Measurements from ENCODE around the gene MAOB. TPM values are rescaled to one million over a fixed set of nuclear protein-coding genes. Genes with fewer than 3 reads are reported as not detected.
"Not testable (repeated sequence)": the region's sequence is repeated elsewhere in the genome, so short reads cannot be mapped to it uniquely, and the experiment has no call there.

MAOB gene
- total RNA-seq, 1 experiment from 2014 or later = not detected

- no peak for DNase-seq (ENCODE audit: low read depth)
Observed at GRCh38 chrX:43756076-43756475, 126.2 kb downstream of the MAOB start.

DNA sequence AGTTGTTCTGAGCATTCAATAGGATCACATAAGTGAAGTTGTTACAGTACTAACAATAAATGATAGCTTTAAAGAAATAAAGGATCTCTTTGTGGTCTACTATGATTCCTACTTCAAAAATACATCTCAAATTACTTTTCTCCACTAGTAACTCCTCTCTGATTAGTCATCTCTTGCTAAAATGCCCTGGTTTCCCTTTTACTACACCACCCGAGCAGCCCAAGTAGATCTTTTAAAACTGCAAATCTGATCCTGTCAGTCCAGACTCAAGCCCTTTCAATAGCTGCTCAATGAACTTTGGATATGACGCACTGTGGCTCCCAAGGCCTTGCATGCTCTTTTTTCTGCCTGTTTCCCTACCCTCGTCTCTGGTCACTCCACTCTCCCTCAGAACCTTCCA, 128.6 kb downstream of the MAOB start:
- DNase-seq (ENCODE audit: low read depth) = peak; percentile 27

DNA sequence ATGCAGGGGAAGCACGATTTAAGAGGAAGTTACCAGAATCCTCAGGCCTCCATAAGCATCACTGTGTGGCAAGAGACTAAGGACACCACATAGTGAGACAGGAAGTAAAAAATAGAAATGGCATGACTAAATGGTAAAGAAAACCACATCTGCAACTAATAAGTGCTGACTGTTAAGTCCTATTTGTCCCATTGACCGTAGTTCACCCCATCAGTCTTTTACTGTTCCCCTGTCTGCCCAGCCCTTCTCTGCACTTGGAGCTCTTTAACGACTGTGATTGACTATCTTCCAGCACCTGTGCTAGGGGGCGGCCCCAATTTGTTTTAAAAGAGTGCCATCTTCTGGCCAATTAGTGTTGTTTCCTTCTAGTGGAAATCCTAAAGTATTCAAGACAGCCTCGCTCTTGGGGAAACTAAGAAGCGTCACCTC, 132.0 kb downstream of the MAOB start:
- DNase-seq (ENCODE audit: low read depth) = peak; percentile 55

- no peak for DNase-seq (ENCODE audit: low read depth)
Observed at GRCh38 chrX:43747476-43747875, 134.8 kb downstream of the MAOB start.

GRCh38 chrX:43745938-43746721, 136.1 kb downstream of the MAOB start:
- no peak for DNase-seq (ENCODE audit: low read depth)

- no peak for DNase-seq (ENCODE audit: low read depth)
Observed at GRCh38 chrX:43744284-43744683, 138.0 kb downstream of the MAOB start.

- no peak for DNase-seq (ENCODE audit: low read depth)
Observed at GRCh38 chrX:43743100-43743822, 139.0 kb downstream of the MAOB start.

GRCh38 chrX:43741843-43742573, 140.2 kb downstream of the MAOB start:
- DNase-seq (ENCODE audit: low read depth) = peak; percentile 46

- no peak for DNase-seq (ENCODE audit: low read depth)
Observed at GRCh38 chrX:43735957-43736356, 146.3 kb downstream of the MAOB start.

DNA sequence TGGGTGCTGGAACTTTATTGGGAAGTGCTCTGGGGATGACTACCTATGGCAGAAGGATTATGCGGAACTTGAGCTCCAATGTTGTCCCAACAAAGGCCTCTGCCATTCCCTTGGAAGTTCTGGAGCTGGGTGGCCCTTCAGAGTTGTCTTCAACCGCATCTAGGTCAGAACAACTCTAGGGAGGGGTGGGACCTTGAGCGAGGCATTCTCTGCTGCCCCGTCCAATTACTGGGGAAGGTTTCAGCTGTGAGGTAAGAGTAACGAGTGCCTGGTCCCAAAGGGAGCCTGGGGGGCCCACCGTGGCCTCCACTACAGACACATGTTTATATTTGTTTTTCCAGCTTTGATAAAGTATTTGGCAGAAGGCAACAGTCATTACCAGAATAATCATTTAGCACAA, 146.7 kb downstream of the MAOB start:
- DNase-seq (ENCODE audit: low read depth) = no peak

DNA sequence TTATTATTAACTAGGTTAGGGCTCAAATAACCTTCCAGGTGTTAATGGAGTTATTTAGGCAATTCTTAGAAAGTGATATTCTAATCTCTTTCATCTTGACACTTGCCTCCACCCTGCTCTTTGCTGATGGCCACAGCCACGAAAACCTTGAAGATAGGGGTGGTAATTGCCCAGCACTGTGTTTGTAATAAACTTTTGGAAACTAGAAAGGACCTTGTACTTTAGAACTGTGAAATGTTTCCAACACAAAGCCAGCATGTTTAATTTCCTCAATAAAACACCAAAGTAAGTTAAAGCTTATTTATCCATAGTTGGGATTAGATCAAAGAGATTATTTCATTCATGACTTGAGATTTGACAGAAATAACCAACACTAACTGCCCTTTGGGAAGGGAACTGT, 147.8 kb downstream of the MAOB start:
- no peak for DNase-seq (ENCODE audit: low read depth)

DNA sequence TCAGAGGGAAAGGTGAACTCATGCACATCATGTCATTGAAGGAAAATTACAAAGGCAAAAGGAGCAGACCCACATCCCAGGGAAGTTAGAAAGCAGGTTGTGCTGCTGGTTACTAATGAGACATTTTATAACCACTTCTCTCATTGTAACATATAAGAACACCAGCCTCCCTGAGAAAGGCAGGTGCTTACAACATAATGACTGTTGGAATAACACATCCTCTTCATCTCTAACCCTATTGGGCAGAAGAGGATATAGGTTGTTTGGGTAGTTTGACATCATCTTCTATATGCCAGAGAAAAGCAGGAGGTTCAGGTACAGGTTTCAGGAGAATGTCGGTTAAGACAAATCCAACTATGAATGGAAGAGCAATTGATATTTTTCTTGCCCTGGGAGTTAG, 148.6 kb downstream of the MAOB start:
- DNase-seq (ENCODE audit: low read depth) = no peak

- no peak for DNase-seq (ENCODE audit: low read depth)
Observed at GRCh38 chrX:43731086-43731485, 151.2 kb downstream of the MAOB start.

GRCh38 chrX:43728966-43729365, 153.3 kb downstream of the MAOB start:
- no peak for DNase-seq (ENCODE audit: low read depth)

DNA sequence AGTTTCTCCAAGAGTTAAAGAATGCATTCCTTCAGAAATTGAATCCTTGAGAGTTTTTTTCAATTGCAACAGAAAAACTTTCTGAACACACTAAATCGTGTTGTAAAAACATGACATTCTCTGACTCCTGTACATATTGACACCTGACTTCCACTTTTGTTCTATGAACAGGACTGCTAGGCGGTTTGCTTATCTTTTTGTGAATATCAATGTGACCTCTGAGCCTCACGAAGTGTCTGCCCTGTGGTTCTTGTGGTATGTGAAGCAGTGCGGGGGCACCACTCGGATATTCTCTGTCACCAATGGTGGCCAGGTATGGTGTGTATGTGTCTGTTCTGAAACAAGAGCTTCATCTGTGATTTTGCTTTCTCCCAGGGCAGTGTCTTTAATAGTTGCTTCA, 154.2 kb downstream of the MAOB start:
- no peak for DNase-seq (ENCODE audit: low read depth)

GRCh38 chrX:43727254-43727653, 155.0 kb downstream of the MAOB start:
- not testable (repeated sequence) for DNase-seq (ENCODE audit: low read depth)

DNA sequence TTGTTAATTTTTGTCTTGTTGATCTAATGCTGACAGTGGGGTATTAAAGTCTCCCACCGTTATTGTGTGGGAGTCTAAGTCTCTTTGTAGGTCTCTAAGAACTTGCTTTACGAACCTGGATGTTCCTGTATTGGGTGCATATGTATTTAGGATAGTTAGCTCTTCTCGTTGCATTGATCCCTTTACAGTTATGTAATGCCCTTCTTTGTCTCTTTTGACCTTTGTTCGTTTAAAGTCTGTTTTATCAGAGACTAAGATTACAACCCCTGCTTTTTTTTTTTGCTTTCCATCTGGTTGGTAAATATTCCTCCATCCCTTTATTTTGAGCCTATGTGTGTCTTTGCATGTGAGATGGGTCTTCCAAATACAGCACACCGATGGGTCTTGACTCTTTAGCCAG, 157.0 kb downstream of the MAOB start:
- DNase-seq (ENCODE audit: low read depth) = not testable (repeated sequence)

GRCh38 chrX:43720961-43721360, 161.3 kb downstream of the MAOB start:
- no peak for DNase-seq (ENCODE audit: low read depth)

DNA sequence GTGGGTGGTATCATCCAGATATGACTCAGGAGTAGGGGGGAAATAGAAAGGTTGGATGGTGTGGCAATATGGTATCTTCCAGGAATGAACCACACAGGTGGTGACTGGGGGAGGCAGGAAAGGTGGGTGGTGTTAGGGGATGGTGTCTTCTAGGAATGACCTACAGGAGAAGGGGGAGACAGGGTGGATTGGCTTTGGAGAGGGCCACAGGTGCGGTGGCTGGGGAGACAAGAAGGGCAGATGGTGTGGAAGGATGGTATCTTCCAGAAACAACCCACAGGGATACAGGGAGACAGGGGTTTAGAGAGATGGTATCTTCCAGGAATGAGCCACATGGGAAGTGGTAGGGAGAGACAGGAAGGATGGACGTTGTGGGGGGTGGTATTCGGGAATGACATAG, 162.2 kb downstream of the MAOB start:
- DNase-seq (ENCODE audit: low read depth) = no peak

DNA sequence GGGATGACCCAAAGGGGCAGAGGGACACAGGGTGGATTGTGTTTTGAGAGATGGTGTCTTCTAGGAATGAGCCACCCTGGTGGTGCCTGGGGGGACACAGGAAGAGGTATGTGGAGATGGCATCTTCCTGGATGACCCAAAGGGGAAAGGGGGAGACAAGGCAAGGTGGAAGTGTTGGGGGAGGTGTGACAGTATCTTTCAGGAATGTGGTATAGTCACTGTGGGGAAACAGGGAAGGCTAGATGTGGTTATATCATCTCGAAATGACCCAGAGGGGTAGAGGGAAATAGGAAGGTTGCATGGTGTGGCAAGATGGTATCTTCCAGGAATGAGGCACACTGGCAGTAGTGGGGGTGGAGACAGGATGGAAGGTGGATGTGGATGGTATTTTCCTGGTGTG, 163.3 kb downstream of the MAOB start:
- no peak for DNase-seq (ENCODE audit: low read depth)

GRCh38 chrX:43718546-43718945, 163.7 kb downstream of the MAOB start:
- DNase-seq (ENCODE audit: low read depth) = no peak

- DNase-seq (ENCODE audit: low read depth) = no peak
Observed at GRCh38 chrX:43718081-43718480, 164.2 kb downstream of the MAOB start.

All from LHCN-M2 (cell line).